GM21360 (cell line): ENCODE measurements around the gene HTR6.

Source experiments
- ATAC-seq: cut with Tn5 transposase; IDR thresholded peaks from one replicate; pipeline ENCODE4 v1.9.1; 2021; ENCODE audit warnings: mild to moderate bottlenecking, moderate library complexity; ENCODE audit not compliant: unreplicated experiment

HTR6 gene

GRCh38 chr1:19715334-19716203 is 50.9 kb downstream of the HTR6 start:
- ATAC-seq: no peak

- ATAC-seq: no peak
Measured at GRCh38 chr1:19717467-19717866, 52.8 kb downstream of the HTR6 start.

- ATAC-seq: no peak
Measured at GRCh38 chr1:19720174-19720573, 55.5 kb downstream of the HTR6 start.

GRCh38 chr1:19720973-19721372 is 56.3 kb downstream of the HTR6 start:
- no peak for ATAC-seq

- no peak for ATAC-seq
Measured at GRCh38 chr1:19723874-19724273, 59.2 kb downstream of the HTR6 start.

- no peak for ATAC-seq
Measured at GRCh38 chr1:19725606-19726005, 60.9 kb downstream of the HTR6 start.

GRCh38 chr1:19728413-19729145 is 63.9 kb downstream of the HTR6 start:
- ATAC-seq: no peak

- ATAC-seq: no peak
Measured at GRCh38 chr1:19730232-19730631, 65.6 kb downstream of the HTR6 start.
